GM18873 (cell line): ENCODE results near the gene SRRM3.
"Not testable (repeated sequence)": the region's sequence is repeated elsewhere in the genome, so short reads cannot be mapped to it uniquely, and the experiment has no call there.

Experiments
- ATAC-seq: cut with Tn5 transposase; IDR thresholded peaks from one replicate; pipeline ENCODE4 v1.9.1; 2021; ENCODE audit warnings: mild to moderate bottlenecking, moderate library complexity, moderate number of reproducible peaks; ENCODE audit not compliant: unreplicated experiment, low FRiP score

SRRM3 gene

GRCh38 chr7:76330673-76331072, 129.0 kb downstream of the SRRM3 start:
- no peak for ATAC-seq

GRCh38 chr7:76332078-76332477, 130.4 kb downstream of the SRRM3 start:
- ATAC-seq: no peak

GRCh38 chr7:76333511-76334101, 131.9 kb downstream of the SRRM3 start:
- no peak for ATAC-seq

- ATAC-seq: no peak
Observed at GRCh38 chr7:76334320-76334967, 132.7 kb downstream of the SRRM3 start.

GRCh38 chr7:76335417-76335816, 133.7 kb downstream of the SRRM3 start:
- not testable (repeated sequence) for ATAC-seq

- no peak for ATAC-seq
Observed at GRCh38 chr7:76336094-76336493, 134.4 kb downstream of the SRRM3 start.
